Neutrophil (primary cell): ENCODE data around the gene ARHGEF3.

Experiments
- H3K27ac ChIP-seq: fragments of 200-600 bp; sonication (generic); 2 replicates; pipeline ENCODE4 v1.5.1; 2016; ENCODE audit warnings: mild to moderate bottlenecking, moderate library complexity
- H3K27me3 ChIP-seq: fragments of 200-600 bp; sonication (generic); 2 replicates; pipeline ENCODE4 v1.6.0; 2016; ENCODE audit warnings: mild to moderate bottlenecking
- H3K36me3 ChIP-seq: fragments of 200-600 bp; sonication (generic); 2 replicates; pipeline ENCODE4 v1.5.1; 2017
- H3K4me1 ChIP-seq, 2 experiments: fragments of 200-600 bp in 1 of 2; sonication (generic) in 1 of 2; 1 replicate in 1 of 2; 2 replicates in 1 of 2; pipeline versions ENCODE4 v1.5.1 to v1.6.1; 2013 to 2016; ENCODE audit warnings: low read depth in 1 of 2, low read length in 1 of 2, mild to moderate bottlenecking in 1 of 2, moderate library complexity in 1 of 2; ENCODE audit not compliant: control insufficient read depth in 1 of 2, insufficient read depth in 1 of 2
- H3K4me3 ChIP-seq, 2 experiments: fragments of 200-600 bp in 1 of 2; sonication (generic) in 1 of 2; 1 replicate in 1 of 2; 2 replicates in 1 of 2; pipeline ENCODE4 v1.5.1; 2013 to 2016; ENCODE audit warnings: low read depth in 1 of 2, low read length in 1 of 2, mild to moderate bottlenecking in 1 of 2, moderate library complexity in 1 of 2
- H3K9me3 ChIP-seq: fragments of 200-600 bp; sonication (generic); 2 replicates; pipeline ENCODE4 v1.5.1; 2016
- TF ChIP-seq, protein P1 (sequence below): fragments of 200-600 bp; sonication (generic); IDR thresholded peaks from 2 replicates; pipeline ENCODE4 v1.5.1; 2016; ENCODE audit warnings: antibody characterized with exemption

The ARHGEF3 gene

DNA sequence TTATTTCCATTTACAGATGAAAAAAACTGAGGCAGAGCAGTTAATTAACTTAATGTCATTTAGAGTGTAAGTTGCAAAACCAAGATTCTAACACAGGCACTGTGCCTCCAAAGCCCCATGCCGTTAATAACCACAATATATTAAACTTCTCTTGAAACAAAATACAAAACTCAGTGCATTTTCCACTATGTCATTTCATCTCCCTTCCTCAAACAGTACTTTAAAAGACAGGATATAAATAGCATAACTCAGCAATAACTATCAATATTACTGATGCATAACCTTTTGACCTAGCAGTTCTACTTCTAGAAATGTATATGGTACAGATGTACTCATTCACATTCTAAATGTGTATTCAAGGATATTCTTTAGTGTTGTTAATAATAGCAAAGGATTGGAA is 113.6 kb downstream of the ARHGEF3 start:
- Histone ChIP-seq H3K27me3 (no peaks in the 10 kb centered on the region), H3K36me3 (no peaks in the 10 kb centered on the region), H3K9me3 (no peaks in the 10 kb centered on the region), H3K4me3 (no peak overlapping the region), H3K27ac (no peak overlapping the region), H3K4me1 (peaks cover 9 to 11% of the 10 kb centered on the region in 2 experiments)
- TF ChIP-seq, protein P1, sequence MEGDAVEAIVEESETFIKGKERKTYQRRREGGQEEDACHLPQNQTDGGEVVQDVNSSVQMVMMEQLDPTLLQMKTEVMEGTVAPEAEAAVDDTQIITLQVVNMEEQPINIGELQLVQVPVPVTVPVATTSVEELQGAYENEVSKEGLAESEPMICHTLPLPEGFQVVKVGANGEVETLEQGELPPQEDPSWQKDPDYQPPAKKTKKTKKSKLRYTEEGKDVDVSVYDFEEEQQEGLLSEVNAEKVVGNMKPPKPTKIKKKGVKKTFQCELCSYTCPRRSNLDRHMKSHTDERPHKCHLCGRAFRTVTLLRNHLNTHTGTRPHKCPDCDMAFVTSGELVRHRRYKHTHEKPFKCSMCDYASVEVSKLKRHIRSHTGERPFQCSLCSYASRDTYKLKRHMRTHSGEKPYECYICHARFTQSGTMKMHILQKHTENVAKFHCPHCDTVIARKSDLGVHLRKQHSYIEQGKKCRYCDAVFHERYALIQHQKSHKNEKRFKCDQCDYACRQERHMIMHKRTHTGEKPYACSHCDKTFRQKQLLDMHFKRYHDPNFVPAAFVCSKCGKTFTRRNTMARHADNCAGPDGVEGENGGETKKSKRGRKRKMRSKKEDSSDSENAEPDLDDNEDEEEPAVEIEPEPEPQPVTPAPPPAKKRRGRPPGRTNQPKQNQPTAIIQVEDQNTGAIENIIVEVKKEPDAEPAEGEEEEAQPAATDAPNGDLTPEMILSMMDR, result no peak

DNA sequence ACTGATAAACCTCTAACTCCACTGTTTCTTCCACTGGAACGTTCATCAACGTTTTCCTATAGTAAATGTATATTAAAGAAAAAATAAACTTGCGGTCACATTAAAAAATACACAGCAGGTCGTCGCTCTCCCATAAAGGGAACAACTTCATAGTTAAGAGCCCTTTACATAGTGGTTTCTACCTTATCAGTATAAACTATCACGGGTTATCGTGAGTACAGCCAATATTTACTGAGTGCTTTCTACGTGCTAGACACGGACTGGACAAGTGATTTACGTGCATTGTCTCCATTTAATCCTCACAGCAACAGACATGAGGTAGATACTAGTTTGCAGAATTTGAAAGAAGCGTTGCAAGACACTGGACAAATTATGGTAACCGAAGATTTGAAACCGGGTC is 117.7 kb downstream of the ARHGEF3 start:
- H3K4me1 ChIP-seq, result peaks cover 28 to 30% of the 10 kb centered on the region in 2 experiments
- no peaks in the 10 kb centered on the region for H3K27me3 ChIP-seq
- H3K27ac ChIP-seq, result no peak overlapping the region
- H3K36me3 ChIP-seq, result no peaks in the 10 kb centered on the region
- TF ChIP-seq, protein P1, result no peak
- H3K9me3 ChIP-seq, result no peaks in the 10 kb centered on the region
- H3K4me3 ChIP-seq, result peak overlapping the region in 1 of 2 experiments; percentile 100

DNA sequence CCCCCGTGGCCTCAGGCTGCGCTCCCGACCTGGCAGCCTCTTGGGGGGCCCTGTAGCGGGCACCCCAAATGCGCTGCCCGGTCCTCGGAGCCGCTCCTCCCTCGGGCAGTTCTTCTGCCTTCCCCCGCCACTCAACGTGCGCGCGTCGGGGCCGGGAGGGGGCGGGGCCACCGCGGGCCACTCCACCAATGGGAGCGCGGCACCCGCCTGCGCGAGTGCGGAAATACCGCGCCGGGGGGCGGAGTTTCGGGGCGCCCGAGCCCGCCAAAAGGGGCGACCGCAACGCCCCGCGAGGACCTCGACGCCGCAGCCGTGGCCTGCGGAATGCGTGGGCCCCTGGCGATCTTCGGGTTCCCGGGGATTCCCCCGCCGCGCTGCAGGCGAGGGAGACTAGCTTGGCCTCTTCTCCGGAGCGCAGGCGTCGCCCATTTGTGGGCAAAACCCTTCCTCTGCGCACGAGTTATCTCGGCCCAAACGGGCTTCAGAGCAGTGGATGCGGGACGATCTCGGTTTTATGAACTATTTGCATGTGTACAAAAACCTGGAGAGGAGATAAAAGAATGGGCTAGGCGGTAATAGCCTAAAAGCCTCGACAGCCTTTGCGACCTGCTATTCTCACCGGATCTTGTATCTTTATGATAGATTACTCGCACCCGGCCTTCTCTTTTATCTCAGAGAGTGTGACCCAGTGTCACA is 118.5 kb downstream of the ARHGEF3 start, which contains the start of gene TASOR:
Gene TASOR, minus strand, starts transcription at position 144 of the 696 bp plus-strand sequence. CDS start 259 bp downstream, outside the sequence.
- TF ChIP-seq, protein P1, result no peak
- Histone ChIP-seq H3K4me1 (peaks cover 28 to 30% of the 10 kb centered on the region in 2 experiments), H3K36me3 (no peaks in the 10 kb centered on the region), H3K27ac (peak within 1 kb of the TSS; percentile 98), H3K27me3 (no peaks in the 10 kb centered on the region), H3K9me3 (no peaks in the 10 kb centered on the region), H3K4me3 (peak within 1 kb of the TSS; percentile 98 to 100)

DNA sequence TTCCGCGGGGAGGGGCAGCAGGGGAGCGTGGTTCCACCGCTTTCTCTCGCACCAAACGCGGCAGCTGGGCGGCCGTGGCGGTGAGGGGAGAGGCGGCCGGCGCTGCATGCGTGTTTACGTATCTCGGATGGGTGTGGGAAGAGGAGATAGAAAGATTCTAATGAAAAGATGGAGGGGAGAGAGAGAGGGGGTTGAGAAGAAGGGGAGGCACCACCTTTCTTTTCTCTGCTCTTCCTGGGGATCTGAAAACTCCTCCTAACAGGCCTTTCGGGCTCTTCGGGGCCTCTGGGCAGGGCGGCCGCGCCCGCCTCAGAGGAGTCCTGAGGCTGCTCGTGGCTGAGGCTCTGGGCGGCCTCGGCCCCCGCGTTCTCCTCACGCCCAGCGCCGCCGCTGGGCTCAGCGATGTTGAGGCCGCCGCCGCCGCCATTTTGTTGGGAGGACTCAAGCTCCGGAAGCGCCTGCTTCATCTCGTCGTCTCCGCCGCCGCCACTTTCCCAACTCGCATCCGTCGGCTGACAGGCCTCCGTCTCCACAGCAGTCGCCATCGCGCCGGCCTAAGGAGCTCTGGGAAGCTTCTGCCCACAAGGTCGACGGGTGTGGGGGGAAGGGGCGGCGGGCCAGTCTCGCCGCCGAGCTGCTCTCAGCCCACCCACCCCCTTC is 119.2 kb downstream of the ARHGEF3 start:
- H3K4me3 ChIP-seq, result peak overlapping the region; percentile 98 to 100
- peak overlapping the region; percentile 98 for H3K27ac ChIP-seq
- H3K36me3 ChIP-seq, result no peaks in the 10 kb centered on the region
- peaks cover 28 to 35% of the 10 kb centered on the region in 2 experiments for H3K4me1 ChIP-seq
- H3K27me3 ChIP-seq, result no peaks in the 10 kb centered on the region
- TF ChIP-seq, protein P1, result no peak
- H3K9me3 ChIP-seq, result no peaks in the 10 kb centered on the region

DNA sequence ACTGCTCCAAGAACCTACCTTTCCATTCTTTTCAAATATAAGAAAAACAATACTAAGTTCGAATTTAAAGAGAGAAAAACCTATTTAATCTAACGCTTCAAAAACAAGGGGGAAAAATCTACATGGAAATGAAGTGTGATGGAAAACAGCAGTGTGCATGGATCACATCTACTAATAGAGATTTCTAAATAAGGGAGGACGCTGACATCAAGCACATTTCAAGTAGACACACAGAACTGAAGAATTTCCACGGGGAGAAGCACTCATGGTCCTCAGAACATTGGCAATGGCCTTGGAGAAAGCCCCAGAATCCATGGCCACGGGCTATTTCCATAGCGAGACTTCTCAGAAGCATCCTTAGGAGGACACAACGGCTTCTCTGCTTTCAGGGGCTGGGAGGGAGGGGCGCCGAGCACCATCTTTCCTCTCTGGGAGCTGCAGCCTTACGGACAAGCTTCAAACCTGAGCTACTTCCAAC is 119.7 kb downstream of the ARHGEF3 start:
- Histone ChIP-seq H3K4me1 (peaks cover 28 to 37% of the 10 kb centered on the region in 2 experiments), H3K36me3 (no peaks in the 10 kb centered on the region), H3K4me3 (peak overlapping the region; percentile 98 to 100), H3K9me3 (no peaks in the 10 kb centered on the region), H3K27ac (peak overlapping the region; percentile 98), H3K27me3 (no peaks in the 10 kb centered on the region)
- TF ChIP-seq, protein P1, result no peak
